ENCODE results near the gene PTPRH.
A peak's percentile ranks its signal among the peaks of the same experiment; 100 is the strongest.
"Not testable (repeated sequence)": the region's sequence is repeated elsewhere in the genome, so short reads cannot be mapped to it uniquely, and the experiment has no call there.

Gene PTPRH

GRCh38 chr19:55176076-55176475 lies 33.2 kb downstream of the PTPRH start:
- no peak for DNase-seq

GRCh38 chr19:55175117-55175867 lies 34.0 kb downstream of the PTPRH start:
- DNase-seq = no peak

GRCh38 chr19:55174425-55175116 lies 34.7 kb downstream of the PTPRH start:
- no peak for DNase-seq

GRCh38 chr19:55173714-55174409 lies 35.4 kb downstream of the PTPRH start:
- DNase-seq = peak; percentile 61

- no peak for DNase-seq
These were observed 36.1 kb downstream of the PTPRH start for GRCh38 chr19:55173186-55173713.

- DNase-seq = no peak
These were observed 36.6 kb downstream of the PTPRH start for GRCh38 chr19:55172741-55173140.

GRCh38 chr19:55172318-55172717 lies 37.0 kb downstream of the PTPRH start:
- DNase-seq = not testable (repeated sequence)

GRCh38 chr19:55171440-55171839 lies 37.9 kb downstream of the PTPRH start:
- DNase-seq = no peak

GRCh38 chr19:55169136-55169535 lies 40.2 kb downstream of the PTPRH start:
- DNase-seq = no peak

GRCh38 chr19:55166530-55167268 lies 42.6 kb downstream of the PTPRH start, which contains the start of gene DNAAF3:
TSS of gene DNAAF3 (minus strand) at chr19:55166613. CDS start at chr19:55166413, 200 bp downstream.
- peak; percentile 99 for DNase-seq

- DNase-seq = peak; percentile 89
These were observed 43.3 kb downstream of the PTPRH start for GRCh38 chr19:55165952-55166529.

- no peak for DNase-seq
These were observed 47.6 kb downstream of the PTPRH start for GRCh38 chr19:55161571-55162322.

- DNase-seq = no peak
These were observed 48.3 kb downstream of the PTPRH start for GRCh38 chr19:55160986-55161365.

GRCh38 chr19:55160128-55160985 lies 48.9 kb downstream of the PTPRH start:
- peak; percentile 92 for DNase-seq

GRCh38 chr19:55158848-55159749 lies 50.2 kb downstream of the PTPRH start:
- DNase-seq = no peak

- no peak for DNase-seq
These were observed 50.9 kb downstream of the PTPRH start for GRCh38 chr19:55158423-55158822.

- DNase-seq = no peak
These were observed 52.0 kb downstream of the PTPRH start, which contains the start of gene TNNI3 for GRCh38 chr19:55157064-55157908. TSS of gene TNNI3 (minus strand) at chr19:55157732. CDS start at chr19:55157589, 143 bp downstream.
